Measurements from ENCODE around the gene NONO.
"Not testable (repeated sequence)": the region's sequence is repeated elsewhere in the genome, so short reads cannot be mapped to it uniquely, and the experiment has no call there.

NONO gene

GRCh38 chrX:71285929-71286328 is 2.5 kb downstream of the NONO start:
- DNase-seq, result no peak

- no peak for DNase-seq
Observed at GRCh38 chrX:71291381-71291780, 7.9 kb downstream of the NONO start.

- no peak for DNase-seq
Observed at GRCh38 chrX:71292669-71293365, 9.4 kb downstream of the NONO start.

GRCh38 chrX:71296806-71297205 is 13.4 kb downstream of the NONO start:
- no peak for DNase-seq

DNA sequence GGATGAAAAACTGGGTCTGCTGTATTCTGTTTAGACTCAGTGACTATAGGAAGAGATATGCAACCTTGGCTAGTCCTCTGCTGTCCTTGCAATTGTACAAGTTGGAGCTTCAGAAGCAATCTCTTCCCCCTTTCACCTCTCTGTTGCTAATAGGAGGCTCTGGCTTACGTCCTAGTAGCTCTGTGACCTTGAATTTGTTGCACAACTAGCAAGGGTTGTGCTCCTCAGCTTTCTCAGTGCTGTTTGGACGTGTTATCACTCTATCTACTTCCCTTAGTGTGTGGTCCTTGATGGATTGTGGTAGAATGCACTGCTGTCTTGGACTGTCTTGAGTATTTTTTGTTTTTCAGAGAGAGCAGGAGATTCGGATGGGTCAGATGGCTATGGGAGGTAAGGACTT is 14.7 kb downstream of the NONO start:
- DNase-seq, result no peak

DNA sequence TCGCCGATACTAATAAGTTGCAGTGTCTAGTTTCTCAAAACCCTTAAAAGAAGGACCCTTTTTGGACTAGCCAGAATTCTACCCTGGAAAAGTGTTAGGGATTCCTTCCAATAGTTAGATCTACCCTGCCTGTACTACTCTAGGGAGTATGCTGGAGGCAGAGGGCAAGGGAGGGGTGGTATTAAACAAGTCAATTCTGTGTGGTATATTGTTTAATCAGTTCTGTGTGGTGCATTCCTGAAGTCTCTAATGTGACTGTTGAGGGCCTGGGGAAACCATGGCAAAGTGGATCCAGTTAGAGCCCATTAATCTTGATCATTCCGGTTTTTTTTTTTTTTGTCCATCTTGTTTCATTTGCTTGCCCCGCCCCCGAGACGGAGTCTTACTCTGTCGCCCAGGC is 16.6 kb downstream of the NONO start:
- DNase-seq, result not testable (repeated sequence)

GRCh38 chrX:71300495-71300894 is 17.1 kb downstream of the NONO start:
- DNase-seq, result not testable (repeated sequence)

GRCh38 chrX:71301195-71301924 is 17.9 kb downstream of the NONO start, which contains the start of gene ITGB1BP2:
Gene ITGB1BP2, plus strand, starts transcription at chrX:71301750. Its CDS starts 57 bp downstream, at chrX:71301807.
- no peak for DNase-seq

GRCh38 chrX:71302461-71303213 is 19.2 kb downstream of the NONO start:
- DNase-seq, result no peak

GRCh38 chrX:71304561-71304960 is 21.1 kb downstream of the NONO start:
- no peak for DNase-seq

DNA sequence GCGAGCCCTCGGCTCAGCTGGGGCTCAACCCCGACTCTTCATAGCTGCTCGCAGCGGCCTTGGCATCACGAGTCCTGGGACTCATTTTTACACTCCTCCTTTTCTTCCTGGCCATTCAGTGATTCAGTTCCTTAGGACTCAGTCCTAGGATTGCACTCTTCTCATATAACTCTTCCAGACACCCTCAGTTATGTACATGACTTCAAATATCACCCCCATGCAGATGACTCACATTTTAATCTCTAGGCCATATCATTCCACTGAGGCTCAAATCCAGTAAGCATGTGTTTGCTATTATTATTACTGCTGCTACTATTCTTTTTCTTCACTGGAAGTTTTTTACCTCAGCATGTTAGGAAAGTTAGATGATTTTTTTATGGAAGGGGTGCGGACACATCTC is 32.5 kb downstream of the NONO start:
- DNase-seq, result no peak

DNA sequence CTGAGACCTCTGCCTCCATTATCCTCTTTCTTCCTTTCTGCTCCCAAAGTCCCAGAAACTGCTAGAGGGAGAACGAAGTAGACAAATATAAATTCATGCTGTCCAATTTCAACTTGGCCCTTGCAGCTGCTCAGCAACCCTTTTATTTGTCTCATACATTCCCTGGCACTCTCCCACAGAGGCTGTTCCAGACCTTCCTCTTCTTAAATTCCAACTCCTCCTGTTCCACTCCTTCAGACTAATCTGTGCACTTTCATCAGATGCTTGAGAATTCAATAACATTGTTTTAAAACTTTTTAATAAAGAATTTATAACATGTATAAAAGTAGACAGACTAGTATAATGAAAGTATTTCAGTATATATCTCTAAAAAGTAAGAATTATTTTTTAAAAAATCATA is 33.5 kb downstream of the NONO start:
- DNase-seq, result not testable (repeated sequence)

GRCh38 chrX:71320126-71320525 is 36.7 kb downstream of the NONO start:
- DNase-seq, result no peak

DNA sequence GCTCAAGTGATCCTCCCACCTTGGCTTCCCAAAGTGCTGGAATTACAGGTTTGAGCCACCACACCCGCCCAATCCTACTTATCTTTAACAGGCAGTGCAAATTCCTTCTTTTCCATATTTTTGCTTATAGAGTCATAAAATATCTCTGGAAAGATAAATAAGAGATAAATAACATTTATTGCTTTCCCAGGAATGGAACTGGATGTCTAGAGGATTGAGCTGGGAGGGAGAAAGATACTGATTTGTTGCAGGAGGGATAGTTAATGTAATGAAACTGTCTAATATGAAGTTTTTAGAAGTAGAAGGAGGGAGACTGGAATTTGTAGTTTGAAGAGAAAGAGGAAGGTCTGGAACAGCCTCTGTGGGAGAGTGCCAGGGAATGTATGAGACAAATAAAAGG is 38.3 kb downstream of the NONO start:
- DNase-seq, result no peak

- DNase-seq, result not testable (repeated sequence)
Observed at GRCh38 chrX:71324452-71324851, 41.0 kb downstream of the NONO start.

DNA sequence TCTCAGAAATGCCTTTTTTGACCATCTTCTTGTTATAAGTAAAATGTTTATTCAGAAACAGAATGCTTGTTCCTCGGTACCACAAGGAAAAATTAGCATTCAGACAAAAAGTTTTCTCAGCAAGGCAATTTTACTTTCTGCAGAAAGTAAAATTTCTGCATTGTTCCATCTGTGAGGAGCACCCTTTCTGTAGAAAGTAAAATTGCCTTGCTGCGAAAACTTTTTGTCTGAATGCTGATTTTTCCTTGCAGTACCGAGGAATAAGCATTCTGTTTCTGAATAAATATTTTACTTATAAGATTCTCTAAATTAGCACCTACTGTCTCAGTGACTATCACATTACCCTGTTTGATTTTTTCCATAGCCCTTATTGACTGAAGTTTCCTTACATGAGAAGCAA is 43.0 kb downstream of the NONO start:
- DNase-seq, result no peak

DNA sequence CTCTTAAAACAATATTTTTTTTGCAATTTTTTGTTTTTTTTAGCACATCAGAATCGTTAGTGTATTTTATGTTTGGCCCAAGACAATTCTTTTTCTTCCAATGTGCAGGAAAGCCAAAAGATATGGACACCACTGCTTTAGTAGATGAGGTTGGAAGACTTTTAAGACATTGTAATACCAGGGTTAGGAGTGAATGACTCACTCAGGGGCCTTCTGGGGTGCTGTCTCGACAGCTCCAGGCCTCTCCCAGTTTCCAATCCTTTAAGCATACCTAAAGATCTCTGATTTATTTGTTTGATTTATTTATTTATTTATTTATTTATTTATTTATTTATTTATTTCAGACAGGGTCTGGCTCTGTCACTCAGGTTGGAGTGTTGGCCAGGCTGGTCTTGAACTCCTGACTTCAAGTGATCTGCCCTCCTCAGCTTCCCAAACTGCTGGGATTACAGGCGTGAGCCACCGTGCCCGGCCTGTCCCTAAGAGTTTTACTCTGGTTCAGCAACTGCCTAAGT is 65.8 kb downstream of the NONO start:
- not testable (repeated sequence) for DNase-seq

DNA sequence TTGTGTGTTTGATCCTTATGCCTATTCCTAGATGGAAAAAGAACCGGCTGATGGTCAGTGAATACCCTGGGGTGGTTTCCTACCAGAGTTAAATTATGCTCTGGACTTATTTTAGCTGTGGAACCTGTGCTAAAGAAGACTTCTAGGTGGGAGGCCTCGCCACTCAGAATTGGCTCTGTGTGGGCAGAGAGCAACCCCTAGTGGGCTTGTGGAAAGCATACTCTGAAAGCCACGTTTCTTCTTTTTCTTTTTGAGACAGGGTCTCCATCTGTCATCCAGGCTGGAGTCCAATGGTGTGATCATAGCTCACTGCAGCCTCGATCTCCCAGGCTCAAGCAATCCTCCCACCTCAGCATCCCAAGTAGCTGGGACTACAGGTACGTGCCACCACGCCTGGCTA is 66.4 kb downstream of the NONO start:
- DNase-seq, result not testable (repeated sequence)

All from nucleus accumbens (tissue), 56 donors.